Vagina (tissue), 2 donors: ENCODE measurements around the gene SLC30A5. TPM values are rescaled to one million over a fixed set of nuclear protein-coding genes. Genes with fewer than 3 reads are reported as not detected.

Experiments
- DNase-seq, 2 donors: peaks; one replicate each; pipeline ENCODE4 v3.0.0-alpha.2; 2017; ENCODE audit errors: extremely low spot score in 2 of 2
- H3K27ac ChIP-seq: fragments of 200-600 bp; sonication (generic); one replicate; pipeline ENCODE4 v1.5.1; 2019
- H3K27me3 ChIP-seq: fragments of 200-600 bp; sonication (generic); one replicate; pipeline ENCODE4 v1.5.1; 2019
- H3K36me3 ChIP-seq, 2 donors: fragments of 200-600 bp; sonication (generic); one replicate each; pipeline ENCODE4 v1.5.1; 2017 to 2019
- H3K4me1 ChIP-seq: fragments of 200-600 bp; sonication (generic); one replicate; pipeline ENCODE4 v1.5.1; 2019
- H3K4me3 ChIP-seq, 2 donors: fragments of 200-600 bp; sonication (generic); 1 replicate in 1 of 2; 2 replicates in 1 of 2; pipeline ENCODE4 v1.5.1; 2016 to 2019
- H3K9me3 ChIP-seq: fragments of 200-600 bp; sonication (generic); one replicate; pipeline ENCODE4 v1.5.1; 2019
- POLR2A ChIP-seq, 2 donors: fragments of 450-650 bp; IDR thresholded peaks; one replicate each; pipeline ENCODE4 v1.6.1; 2017; ENCODE audit warnings: antibody characterized with exemption in 2 of 2, mild to moderate bottlenecking in 2 of 2, moderate library complexity in 2 of 2
- POLR2AphosphoS5 ChIP-seq, 2 donors: sonication (generic); formaldehyde crosslinking; IDR thresholded peaks; one replicate each; pipeline ENCODE4 v1.9.0; 2017; ENCODE audit warnings: antibody characterized with exemption in 2 of 2, mild to moderate bottlenecking in 2 of 2, low read depth in 1 of 2; ENCODE audit not compliant: insufficient read depth in 1 of 2
- intact Hi-C: fragments of 100-400 bp; cut with DNase I; formaldehyde crosslinking; loops from one replicate; pipeline ENCODE4 v1.15.1; 2023
- total RNA-seq: library from RNA; depleted of rRNA; stranded (reverse); fragments of >200 nt; gene quantifications from one replicate; pipeline ENCODE4 v1.2.3, GENCODE V29; 2016
- TF ChIP-seq, protein P1 (sequence below), 3 experiments: fragments of 450-650 bp in 2 of 3; fragments of 200-600 bp in 1 of 3; sonication (generic) in 1 of 3; IDR thresholded peaks; one replicate each; pipeline ENCODE4 v1.5.1; 2017 to 2019; ENCODE audit warnings: antibody characterized with exemption in 3 of 3, mild to moderate bottlenecking in 2 of 3, moderate library complexity in 2 of 3

The SLC30A5 gene
- total RNA-seq, 1 donor from 2014 or later: 62.6 TPM

DNA sequence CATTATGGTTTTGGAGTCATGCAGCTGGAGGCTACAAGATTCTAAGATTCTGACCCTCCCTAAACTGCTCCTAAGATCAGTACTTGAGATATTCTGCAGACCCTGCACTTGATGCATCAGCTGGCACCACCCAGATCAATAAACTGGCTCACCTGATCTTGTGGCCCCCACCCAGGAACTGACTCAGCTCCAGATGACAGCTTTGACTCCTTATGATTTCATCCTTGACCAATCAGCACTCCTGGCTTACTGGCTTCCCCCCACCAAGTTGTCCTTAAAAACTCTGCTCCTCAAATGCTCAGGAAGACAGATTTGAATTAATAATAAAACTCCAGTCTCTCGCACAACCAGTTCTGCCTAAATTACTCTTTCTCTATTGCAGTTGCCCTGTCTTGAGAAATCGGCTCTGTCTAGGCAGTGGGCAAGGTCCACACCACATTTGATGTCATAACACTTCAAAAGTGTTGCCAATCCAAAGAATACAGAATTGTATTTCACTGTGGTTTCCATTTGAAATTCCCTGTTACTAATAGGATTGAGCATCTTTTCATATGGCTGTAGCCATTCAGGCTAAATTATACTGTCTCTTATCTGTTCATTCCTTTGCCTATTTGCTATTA lies 14.8 kb upstream of the SLC30A5 start:
- no peaks in the 10 kb centered on the region for H3K9me3 ChIP-seq
- H3K4me1 ChIP-seq: no peaks in the 10 kb centered on the region
- intact Hi-C loops: no loop called here
- TF ChIP-seq POLR2A (IDR thresholded peaks at IDR 0.05) (no peak), POLR2AphosphoS5 (IDR thresholded peaks at IDR 0.05; ENCODE audit: insufficient read depth in 1 of 2, low read depth in 1 of 2) (no peak)
- TF ChIP-seq, protein P1, sequence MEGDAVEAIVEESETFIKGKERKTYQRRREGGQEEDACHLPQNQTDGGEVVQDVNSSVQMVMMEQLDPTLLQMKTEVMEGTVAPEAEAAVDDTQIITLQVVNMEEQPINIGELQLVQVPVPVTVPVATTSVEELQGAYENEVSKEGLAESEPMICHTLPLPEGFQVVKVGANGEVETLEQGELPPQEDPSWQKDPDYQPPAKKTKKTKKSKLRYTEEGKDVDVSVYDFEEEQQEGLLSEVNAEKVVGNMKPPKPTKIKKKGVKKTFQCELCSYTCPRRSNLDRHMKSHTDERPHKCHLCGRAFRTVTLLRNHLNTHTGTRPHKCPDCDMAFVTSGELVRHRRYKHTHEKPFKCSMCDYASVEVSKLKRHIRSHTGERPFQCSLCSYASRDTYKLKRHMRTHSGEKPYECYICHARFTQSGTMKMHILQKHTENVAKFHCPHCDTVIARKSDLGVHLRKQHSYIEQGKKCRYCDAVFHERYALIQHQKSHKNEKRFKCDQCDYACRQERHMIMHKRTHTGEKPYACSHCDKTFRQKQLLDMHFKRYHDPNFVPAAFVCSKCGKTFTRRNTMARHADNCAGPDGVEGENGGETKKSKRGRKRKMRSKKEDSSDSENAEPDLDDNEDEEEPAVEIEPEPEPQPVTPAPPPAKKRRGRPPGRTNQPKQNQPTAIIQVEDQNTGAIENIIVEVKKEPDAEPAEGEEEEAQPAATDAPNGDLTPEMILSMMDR (IDR thresholded peaks at IDR 0.05): no peak
- H3K4me3 ChIP-seq: no peak overlapping the region
- no peaks in the 10 kb centered on the region for H3K27me3 ChIP-seq
- H3K27ac ChIP-seq: no peak overlapping the region
- H3K36me3 ChIP-seq: no peaks in the 10 kb centered on the region
- no peak for DNase-seq

DNA sequence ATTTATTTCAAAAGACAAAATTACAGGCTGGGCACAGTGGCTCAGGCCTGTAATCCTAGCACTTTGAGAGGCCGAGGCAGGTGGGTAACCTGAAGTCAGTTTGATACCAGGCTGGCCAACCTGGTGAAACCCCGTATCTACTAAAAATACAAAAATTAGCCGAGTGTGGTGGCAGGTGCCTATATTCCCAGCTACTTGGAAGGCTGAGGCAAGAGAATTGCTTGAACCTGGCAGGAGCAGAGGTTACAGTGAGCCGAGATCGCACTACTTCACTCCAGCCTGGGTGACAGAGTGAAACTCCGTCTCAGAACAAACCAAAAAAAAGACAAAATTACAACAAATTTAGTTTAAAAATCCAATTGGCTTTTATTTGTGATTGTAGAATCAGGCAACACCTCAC lies 14.3 kb upstream of the SLC30A5 start:
- Histone ChIP-seq H3K36me3 (no peaks in the 10 kb centered on the region), H3K27me3 (no peaks in the 10 kb centered on the region), H3K4me3 (no peak overlapping the region), H3K4me1 (no peaks in the 10 kb centered on the region), H3K27ac (no peak overlapping the region), H3K9me3 (no peaks in the 10 kb centered on the region)
- intact Hi-C loops: no loop called here
- no peak for TF ChIP-seq POLR2AphosphoS5 (IDR thresholded peaks at IDR 0.05; ENCODE audit: insufficient read depth in 1 of 2, low read depth in 1 of 2)
- no peak for TF ChIP-seq POLR2A (IDR thresholded peaks at IDR 0.05)
- TF ChIP-seq, protein P1 (IDR thresholded peaks at IDR 0.05): no peak
- no peak for DNase-seq

DNA sequence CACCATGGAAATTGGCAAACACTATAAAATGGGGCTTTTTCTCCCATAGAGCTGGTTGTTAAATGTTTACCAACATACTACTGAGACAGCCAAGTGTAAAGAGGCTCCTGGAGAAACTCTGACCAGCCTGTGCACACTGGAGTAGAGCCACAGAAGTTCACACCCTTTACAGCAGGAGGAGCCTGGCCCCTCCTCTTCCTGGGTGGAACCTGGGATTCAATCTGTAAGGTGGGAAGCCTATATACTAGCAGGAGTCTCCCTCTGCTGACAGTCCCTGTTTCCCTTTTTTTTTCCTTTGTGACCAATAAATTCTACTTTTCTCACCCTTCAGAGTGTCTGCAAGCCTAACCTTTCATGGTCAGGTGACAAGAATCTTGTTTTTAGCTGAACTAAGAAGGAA lies 10.4 kb upstream of the SLC30A5 start:
- no peaks in the 10 kb centered on the region for H3K36me3 ChIP-seq
- H3K4me1 ChIP-seq: no peaks in the 10 kb centered on the region
- intact Hi-C loops: no loop called here
- no peak overlapping the region for H3K27ac ChIP-seq
- no peaks in the 10 kb centered on the region for H3K9me3 ChIP-seq
- no peak for DNase-seq
- TF ChIP-seq POLR2AphosphoS5 (IDR thresholded peaks at IDR 0.05; ENCODE audit: insufficient read depth in 1 of 2, low read depth in 1 of 2) (no peak), POLR2A (IDR thresholded peaks at IDR 0.05) (no peak)
- TF ChIP-seq, protein P1 (IDR thresholded peaks at IDR 0.05): no peak
- H3K27me3 ChIP-seq: no peaks in the 10 kb centered on the region
- no peak overlapping the region for H3K4me3 ChIP-seq

DNA sequence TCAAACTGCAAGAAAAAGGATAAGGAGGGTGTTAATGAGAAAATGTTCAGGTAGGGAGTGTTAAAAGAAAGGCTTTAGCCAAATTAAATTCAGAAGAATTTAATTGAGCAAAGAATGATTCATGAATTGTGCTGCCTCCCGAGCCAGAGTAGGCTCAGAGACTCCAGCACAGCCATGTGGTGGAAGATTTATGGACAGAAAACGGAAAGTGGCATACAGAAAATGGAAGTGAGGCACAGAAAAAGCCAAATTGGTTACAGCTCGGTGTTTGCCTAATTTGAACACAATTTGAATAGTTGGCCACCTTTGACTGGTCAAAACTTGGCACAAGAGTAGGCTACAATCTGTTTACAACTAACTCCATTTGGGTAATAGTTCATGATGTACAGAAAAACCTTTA lies 9.6 kb upstream of the SLC30A5 start:
- H3K9me3 ChIP-seq: no peaks in the 10 kb centered on the region
- H3K27ac ChIP-seq: no peak overlapping the region
- no peaks in the 10 kb centered on the region for H3K36me3 ChIP-seq
- H3K4me3 ChIP-seq: no peak overlapping the region
- H3K27me3 ChIP-seq: no peaks in the 10 kb centered on the region
- H3K4me1 ChIP-seq: no peaks in the 10 kb centered on the region
- TF ChIP-seq POLR2AphosphoS5 (IDR thresholded peaks at IDR 0.05; ENCODE audit: insufficient read depth in 1 of 2, low read depth in 1 of 2) (no peak), POLR2A (IDR thresholded peaks at IDR 0.05) (no peak)
- TF ChIP-seq, protein P1 (IDR thresholded peaks at IDR 0.05): no peak
- intact Hi-C loops: no loop called here
- no peak for DNase-seq

DNA sequence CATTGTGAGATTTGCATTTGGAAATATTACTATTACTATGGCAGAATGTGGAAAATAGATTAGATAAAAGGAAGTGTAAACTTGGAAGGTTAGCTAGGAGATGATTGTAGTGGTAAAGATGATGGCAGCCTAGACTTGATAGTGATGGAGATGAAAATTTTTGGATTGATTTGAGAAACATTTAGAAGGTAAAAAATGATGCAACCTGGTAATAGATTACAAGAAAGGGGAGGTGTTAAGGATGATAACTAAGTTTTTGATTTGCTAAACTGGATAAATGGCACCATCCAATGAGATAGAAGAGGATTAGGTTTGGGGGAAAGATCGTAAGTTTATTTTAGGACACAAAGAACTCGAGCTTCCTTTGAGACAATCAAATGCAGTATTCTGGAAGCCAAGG lies 8.9 kb upstream of the SLC30A5 start:
- no peak for TF ChIP-seq POLR2A (IDR thresholded peaks at IDR 0.05)
- TF ChIP-seq POLR2AphosphoS5 (IDR thresholded peaks at IDR 0.05; ENCODE audit: insufficient read depth in 1 of 2, low read depth in 1 of 2): no peak
- TF ChIP-seq, protein P1 (IDR thresholded peaks at IDR 0.05): no peak
- no peaks in the 10 kb centered on the region for H3K4me1 ChIP-seq
- DNase-seq: no peak
- no peak overlapping the region for H3K27ac ChIP-seq
- H3K4me3 ChIP-seq: no peak overlapping the region
- no peaks in the 10 kb centered on the region for H3K27me3 ChIP-seq
- intact Hi-C loops: no loop called here
- H3K36me3 ChIP-seq: no peaks in the 10 kb centered on the region
- H3K9me3 ChIP-seq: no peaks in the 10 kb centered on the region
